HepG2 (cell line): ENCODE results near the gene TBC1D22A. TPM values are rescaled to one million over a fixed set of nuclear protein-coding genes. Genes with fewer than 3 reads are reported as not detected.

Experiments used
- MLXIP ChIP-seq: sonication (generic); formaldehyde crosslinking; IDR thresholded peaks from 2 replicates; pipeline ENCODE4 v1.9.0; 2021; ENCODE audit warnings: missing genetic modification reagents, borderline replicate concordance
- MNT ChIP-seq: fragments of 450-650 bp; IDR thresholded peaks from 2 replicates; pipeline ENCODE4 v1.6.1; 2016
- SKIL ChIP-seq: sonication (generic); formaldehyde crosslinking; IDR thresholded peaks from 2 replicates; pipeline ENCODE4 v1.8.0; 2022; ENCODE audit warnings: missing genetic modification reagents, mild to moderate bottlenecking, moderate library complexity, borderline replicate concordance
- SNAPC5 ChIP-seq: sonication (generic); formaldehyde crosslinking; IDR thresholded peaks from 2 replicates; pipeline ENCODE4 v1.8.1; 2023; ENCODE audit warnings: mild to moderate bottlenecking, missing genetic modification reagents, borderline replicate concordance
- TGIF2 ChIP-seq: IDR thresholded peaks from 2 replicates; pipeline ENCODE4 v1.6.1; 2016; ENCODE audit warnings: control low read depth, missing compliant biosample characterization
- THAP9 ChIP-seq: sonication (generic); formaldehyde crosslinking; IDR thresholded peaks from 2 replicates; pipeline ENCODE4; 2020; ENCODE audit warnings: missing genetic modification reagents, mild to moderate bottlenecking, borderline replicate concordance
- ZBTB43 ChIP-seq: sonication (generic); formaldehyde crosslinking; conservative IDR thresholded peaks from 2 replicates; pipeline ENCODE4 v1.4.0; 2020; ENCODE audit warnings: missing genetic modification reagents
- ZNF12 ChIP-seq: sonication (generic); formaldehyde crosslinking; IDR thresholded peaks from 2 replicates; pipeline ENCODE4 v1.5.0; 2020; ENCODE audit warnings: missing genetic modification reagents
- ZNF205 ChIP-seq: IDR thresholded peaks from 2 replicates; pipeline ENCODE4 v1.6.1; 2018; ENCODE audit warnings: missing biosample characterization, missing genetic modification reagents
- ZNF678 ChIP-seq: sonication (generic); formaldehyde crosslinking; IDR thresholded peaks from 2 replicates; pipeline ENCODE4 v1.4.0; 2020; ENCODE audit warnings: mild to moderate bottlenecking, missing genetic modification reagents
- polyA plus RNA-seq, 8 experiments: library from polyadenylated mRNA; depleted of rRNA in 3 of 8; stranded (reverse) in 7 of 8; unstranded in 1 of 8; fragments of >200 nt; fragmentation: Illumina TruSeq in 4 of 8; extraction: Trizol in 4 of 8; gene quantifications; 2 replicates each; pipeline versions ENCODE4 v1.2.1 to v1.2.3, GENCODE V29; 2011 to 2016; ENCODE audit warnings: low read depth in 4 of 8, missing spikeins in 1 of 8, mixed read lengths in 1 of 8; ENCODE audit not compliant: insufficient read depth in 1 of 8
- total RNA-seq, 5 experiments: library from RNA; depleted of rRNA; stranded (reverse); fragments of >200 nt; fragmentation: Illumina TruSeq; extraction: Trizol; gene quantifications; 2 replicates each; pipeline ENCODE4 v1.2.3, GENCODE V29; 2016; ENCODE audit warnings: low read depth in 1 of 5

Gene TBC1D22A
- total and polyA plus RNA-seq, 2 of the 13 experiments (the other 11 are each of a cell fraction or from before 2014, with no cell fraction given), result 17.3 to 18.0 TPM

GRCh38 chr22:46798366-46799350 lies 36.2 kb downstream of the TBC1D22A start (continued):
- TF ChIP-seq SNAPC5 (no peak), TGIF2 (CRISPR knock-in tag) (peak; percentile 58; the same call in 1 of the 2 replicates), ZNF12 (CRISPR knock-in tag) (no peak; the same call in 1 of the 2 replicates), MLXIP (CRISPR knock-in tag) (peak; percentile 96), THAP9 (CRISPR knock-in tag) (peak; percentile 61; the same call in 1 of the 2 replicates), ZBTB43 (0 out of 2 replicates have a peak, but pooled peaks have one; percentile 32), ZNF678 (no peak), SKIL (peak; percentile 55; the same call in 1 of the 2 replicates), MNT (peak; percentile 21; the same call in 1 of the 2 replicates), ZNF205 (peak; percentile 86; the same call in 1 of the 2 replicates)
